ENCODE measurements around the gene RAPGEF5.

Gene RAPGEF5

DNA sequence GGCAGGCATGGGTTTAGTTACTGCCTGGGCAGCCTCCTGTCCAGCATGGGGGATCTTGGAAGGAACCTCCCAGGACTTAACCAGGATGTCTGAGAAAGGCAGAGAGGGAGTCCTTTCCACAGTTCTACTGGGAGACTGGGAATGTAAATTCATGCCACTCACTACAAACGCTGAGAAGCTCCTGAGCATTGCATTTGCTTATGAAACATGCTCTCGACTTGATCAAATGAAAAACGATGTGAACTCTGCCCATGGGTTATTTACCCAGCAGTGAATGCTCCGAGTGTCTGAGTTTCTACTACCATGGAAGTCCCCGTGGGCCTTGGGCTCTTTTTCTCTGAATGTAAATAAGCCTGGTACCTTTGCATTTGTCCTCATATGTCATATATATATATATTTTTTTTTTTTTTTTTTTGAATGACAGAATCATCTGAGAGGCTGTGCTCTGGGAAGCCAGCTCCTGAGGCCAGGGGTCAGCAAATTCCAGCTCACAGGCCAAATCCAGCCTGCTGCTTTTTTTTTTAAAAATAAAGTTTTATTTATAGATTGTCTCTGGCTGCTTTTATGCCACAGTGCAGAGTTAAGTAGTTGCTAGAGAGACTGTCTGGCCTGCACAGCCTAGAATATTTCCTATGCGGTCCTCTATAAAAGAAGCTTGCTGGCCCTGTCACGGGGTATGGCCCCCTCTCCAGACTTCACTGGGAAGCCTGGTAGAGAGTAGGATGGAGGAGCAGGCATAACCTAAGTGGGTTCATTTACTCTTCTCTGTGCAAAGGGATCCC is 21.4 kb upstream of the RAPGEF5 start:
- no peak for DNase-seq

DNA sequence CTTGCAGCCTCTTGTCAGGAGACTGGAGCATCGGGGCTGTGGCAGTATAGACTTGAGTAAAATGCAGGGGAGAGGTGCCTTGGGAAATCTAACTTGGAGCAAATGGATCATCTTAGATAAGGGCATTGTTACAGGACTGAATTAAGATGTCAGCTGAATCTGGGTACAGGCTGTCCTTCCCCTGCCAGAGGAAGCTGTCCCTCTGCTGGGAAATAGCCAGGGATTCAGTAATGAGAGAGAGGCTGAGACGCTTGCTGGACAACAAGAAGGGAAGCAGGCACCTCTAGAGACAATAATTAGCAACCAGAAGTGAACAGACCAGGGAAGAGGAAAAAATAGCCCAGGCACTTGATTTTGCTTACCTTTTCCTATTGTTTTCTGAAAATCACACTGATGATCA is 20.7 kb upstream of the RAPGEF5 start:
- DNase-seq: no peak

DNA sequence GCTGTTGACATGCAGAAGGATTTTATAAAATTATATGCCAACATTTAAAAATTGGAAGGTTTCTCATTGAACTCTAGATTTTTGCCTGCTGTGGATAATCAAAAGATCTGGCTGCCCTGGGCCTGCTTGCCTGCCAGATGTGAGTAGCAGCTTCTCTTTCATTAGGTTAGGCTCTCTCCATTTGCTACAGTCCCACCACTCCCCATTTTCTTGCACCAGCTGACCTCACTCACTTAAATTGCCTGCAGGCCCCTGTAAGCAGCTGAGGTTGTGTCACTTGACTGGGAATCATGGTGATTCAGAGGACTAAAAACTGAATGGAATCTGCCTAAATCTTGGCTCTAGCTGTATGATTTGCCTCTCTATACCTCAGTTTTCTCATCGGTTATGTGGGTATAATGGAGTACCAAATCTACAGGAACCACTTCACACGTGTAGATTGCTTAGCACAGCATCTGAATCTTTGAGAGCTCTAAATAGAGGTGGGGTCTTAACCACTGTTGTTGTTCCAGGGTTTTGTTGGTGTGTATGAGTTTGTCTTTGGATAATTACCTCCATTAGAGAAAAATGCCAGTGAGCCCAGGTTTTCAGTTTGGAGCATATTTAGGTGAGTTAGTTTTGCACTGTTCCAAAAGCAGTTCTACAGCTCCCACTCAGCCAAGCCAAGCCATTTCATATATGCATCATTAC is 18.6 kb upstream of the RAPGEF5 start:
- DNase-seq: no peak

DNA sequence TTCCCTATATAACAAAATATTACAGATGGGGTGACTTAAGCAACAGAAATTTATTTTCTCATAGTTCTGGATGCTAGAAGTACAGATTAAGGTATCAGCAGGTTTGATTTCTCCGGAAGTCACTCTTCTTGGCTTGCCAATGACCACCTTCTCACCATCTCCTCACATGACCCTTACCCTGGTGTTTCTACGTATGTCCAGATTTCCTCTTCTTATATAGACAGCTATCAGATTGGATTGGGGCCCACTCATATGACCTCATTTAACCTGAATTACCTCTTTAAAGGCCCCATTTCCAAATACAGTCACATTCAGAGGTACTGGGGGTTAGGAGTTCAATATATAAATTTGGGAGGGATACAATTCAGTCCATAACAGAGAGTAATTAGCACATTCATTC is 17.0 kb upstream of the RAPGEF5 start:
- DNase-seq: no peak

DNA sequence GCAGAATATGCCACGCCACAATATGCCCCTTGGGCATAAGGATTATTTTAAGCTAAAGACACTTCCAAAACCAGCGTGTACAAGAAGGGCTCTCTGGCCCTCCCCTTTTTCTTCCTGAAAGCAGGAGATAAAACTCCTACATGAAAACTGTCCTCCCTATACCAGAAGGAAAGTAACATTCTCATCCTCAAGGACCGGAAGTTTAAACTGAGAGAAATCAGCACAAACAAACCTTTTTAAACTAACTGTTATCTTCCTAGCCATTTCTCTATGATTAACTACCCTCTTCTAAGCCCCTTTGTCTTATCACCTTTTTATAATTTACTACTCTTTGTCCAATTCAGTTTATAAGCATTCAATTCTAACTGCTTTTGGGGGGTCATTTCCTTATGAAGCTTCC is 16.4 kb upstream of the RAPGEF5 start:
- no peak for DNase-seq

DNA sequence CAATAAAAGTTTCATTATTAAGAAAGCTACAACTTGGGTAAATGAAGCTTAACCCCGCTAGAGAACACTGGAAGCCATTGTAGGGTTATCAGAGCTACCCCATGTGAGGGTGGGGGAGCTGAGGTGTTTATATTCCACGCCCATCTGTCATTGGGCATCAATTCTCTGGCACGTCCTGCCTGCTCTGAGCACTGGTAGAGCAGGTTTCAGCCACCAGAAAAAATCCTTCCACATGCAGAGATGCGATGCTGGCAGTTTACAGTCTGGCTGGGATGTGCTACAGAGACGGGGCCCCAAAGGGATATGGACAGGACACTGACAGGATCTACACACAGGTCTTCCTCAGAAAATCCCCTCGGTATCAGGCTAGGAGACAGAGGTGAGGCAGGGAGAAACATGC is 15.9 kb upstream of the RAPGEF5 start:
- DNase-seq: no peak

DNA sequence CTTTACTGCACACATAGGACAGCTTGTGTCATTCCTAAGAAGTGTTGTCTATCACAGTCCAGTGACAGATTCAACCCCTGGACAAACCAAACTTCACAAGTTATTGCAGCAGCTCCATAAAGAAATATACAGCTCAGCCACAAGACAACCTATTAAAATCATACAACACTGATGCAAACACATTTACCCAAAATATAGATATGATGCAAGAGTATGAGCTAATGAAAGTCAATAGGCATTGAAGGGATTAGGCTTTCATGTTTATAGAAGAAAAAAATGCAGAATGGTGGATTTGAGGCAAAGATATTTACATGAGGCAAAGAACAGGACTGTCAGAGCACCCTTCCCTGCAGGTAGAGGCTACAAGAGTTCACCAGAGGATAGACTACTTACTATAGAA is 14.9 kb upstream of the RAPGEF5 start:
- no peak for DNase-seq

DNA sequence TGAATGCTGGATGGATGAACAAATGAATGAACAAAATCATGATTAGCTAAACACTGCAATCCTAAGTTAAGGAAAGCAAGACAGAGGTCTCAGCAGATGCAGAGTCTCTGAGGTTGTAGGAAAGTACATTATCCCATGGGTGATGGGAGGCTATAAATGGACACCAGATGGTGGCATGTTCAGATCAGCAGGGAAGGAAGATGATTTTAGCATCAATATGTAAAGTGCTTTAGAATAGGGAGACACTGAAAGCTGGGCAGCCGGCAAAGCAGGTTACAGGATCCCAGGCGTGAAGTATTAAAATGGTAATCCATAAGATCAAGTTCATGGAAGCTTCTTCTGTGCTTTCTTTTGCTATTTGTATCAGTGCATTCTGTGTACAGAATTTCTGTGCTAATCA is 7.9 kb upstream of the RAPGEF5 start:
- no peak for DNase-seq

DNA sequence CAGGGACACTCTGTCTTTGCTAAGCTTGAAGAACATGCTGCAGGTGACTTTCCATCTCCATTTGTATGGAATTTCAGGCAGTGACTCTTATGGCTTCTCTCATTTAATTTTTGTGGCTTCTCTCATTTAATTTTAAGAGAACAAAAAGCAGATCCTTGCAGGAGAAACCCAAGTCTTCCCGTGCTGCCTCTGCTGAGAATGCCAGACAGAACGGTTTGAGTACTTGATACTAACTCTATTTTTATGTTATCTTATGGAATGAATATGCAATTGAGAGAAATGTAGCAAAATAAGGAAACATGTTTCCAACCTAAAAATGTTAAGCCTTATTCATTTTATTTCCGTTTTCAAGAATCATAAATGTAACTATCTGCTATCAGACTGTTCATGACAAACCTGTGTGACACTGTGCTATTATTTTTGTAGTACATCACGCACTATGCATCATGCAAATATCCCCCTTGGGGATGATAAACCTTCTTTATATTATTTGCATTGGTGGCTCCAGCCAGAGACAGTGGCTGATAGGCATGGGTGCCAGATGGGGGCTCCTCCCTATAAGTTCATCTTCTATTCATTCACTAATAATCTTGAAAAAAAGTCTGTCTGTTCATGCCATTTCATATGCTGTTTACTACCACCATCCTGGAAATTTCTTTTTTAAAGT is 6.9 kb upstream of the RAPGEF5 start:
- no peak for DNase-seq

DNA sequence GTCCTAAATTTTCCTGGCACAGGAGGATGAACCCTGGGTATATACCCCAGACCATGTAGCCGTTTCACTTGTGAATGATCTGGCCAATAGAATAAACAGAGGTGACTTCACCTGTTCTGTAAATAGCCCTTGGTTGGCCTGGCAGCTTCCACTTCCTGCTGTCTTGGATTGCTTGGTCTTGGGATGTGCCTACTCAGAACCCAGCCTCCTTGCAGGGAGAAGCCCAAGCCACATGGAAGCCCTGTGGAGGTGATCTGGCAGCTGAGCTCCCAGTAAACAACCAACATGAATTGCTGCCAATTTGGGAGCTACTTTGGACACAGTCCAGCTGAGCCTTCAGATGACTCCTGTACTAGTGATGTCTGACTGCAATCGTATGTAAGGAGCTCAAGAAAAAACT is 4.8 kb upstream of the RAPGEF5 start:
- no peak for DNase-seq

DNA sequence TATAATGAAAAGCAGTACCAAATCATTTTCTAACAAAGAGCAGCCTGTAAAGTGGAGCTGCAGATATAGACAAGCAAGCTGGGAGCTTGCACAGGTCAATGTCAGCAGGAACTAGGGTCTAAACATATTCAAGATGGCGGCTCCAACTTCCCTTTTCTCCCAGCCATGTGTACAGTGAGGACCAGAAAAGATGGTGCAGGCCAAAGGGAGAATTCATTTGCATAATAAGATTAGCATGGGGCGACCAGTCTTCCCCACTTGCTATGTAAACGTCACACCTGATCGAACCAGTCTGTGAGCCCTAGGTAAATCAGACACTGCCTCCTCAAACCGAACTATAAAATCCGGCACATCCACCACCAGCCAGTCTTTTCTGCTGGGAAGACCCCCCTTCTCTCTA is 4.4 kb upstream of the RAPGEF5 start:
- no peak for DNase-seq

DNA sequence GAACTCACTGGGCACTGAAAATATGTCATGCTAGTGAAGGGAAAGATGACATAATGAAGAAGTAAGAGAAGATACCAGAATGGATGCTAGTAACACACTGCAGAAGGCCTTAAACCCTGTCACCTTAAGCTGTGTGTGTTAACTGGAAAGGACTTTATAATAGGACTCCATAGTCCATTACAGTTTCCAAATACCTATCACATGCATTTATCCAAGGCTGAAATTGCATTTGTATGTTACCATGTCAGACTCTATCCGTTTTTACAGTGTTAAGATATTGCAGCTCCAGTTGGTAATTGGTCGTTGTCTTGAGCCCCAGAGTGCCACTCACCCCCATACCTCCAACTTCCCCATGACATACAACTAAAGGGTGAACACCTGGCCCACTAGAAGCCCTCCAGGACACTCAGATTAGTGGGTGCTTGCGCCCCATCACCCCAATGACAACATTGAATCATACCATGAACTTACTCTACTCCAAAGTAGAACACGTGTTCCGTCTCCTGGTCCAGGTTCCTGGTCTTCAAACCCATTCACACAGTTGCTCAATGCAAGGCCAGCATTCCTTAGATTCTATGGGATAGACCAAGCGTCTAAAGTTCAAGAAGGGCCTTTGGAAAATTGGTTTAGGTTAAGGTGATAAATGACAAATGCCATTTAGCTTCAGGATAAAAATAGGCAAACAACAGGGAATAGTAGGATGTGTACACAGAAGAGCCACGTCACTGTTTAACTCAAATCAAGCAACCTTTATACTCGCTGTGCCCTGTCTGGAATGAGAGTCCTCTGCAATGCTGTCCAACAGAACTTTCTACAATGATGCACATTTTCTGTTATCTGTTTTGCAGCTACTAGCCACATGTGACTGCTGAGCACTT is 2.1 kb upstream of the RAPGEF5 start:
- DNase-seq: no peak

DNA sequence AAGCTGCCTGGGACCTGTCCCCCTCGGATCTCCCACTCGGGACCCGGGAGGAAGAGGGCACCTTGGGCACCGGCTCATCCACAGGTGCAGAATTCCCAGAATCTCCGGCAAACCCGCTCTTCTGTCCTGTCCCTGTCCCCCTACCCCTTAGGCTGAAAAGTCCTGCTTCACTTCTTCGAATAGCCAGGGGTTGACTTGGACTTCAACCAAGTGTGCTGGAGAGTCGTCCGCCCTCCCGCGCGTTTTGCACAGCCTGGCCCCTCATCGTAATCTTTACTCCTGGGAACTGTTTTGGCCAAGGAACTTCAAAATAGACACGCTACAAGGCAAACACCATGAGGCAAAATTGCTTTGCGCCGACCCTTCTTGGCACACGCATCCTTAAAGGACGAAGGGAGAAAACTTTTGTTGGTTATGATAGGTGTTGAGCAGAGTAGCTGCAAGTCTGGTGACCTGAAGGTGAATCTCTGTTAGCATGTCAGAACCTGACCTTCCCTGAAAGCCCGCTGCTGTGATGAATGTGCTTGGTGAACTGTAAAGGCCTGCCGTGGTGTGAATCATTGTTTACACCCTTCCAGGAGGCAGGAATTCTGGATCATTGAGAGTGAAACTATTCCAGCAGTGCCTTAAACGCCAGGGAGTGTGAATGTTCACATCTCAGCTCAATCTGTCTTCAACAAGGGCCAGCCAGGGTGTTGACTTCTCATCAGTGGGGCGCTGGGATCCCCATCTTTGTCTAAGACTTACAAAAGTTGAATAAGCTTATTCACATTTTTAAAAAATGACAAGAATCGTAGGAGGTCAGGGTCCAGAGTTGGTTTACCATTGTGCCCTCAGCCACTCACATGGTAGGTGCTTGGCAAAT is 589 bp upstream of the RAPGEF5 start:
- no peak for DNase-seq

DNA sequence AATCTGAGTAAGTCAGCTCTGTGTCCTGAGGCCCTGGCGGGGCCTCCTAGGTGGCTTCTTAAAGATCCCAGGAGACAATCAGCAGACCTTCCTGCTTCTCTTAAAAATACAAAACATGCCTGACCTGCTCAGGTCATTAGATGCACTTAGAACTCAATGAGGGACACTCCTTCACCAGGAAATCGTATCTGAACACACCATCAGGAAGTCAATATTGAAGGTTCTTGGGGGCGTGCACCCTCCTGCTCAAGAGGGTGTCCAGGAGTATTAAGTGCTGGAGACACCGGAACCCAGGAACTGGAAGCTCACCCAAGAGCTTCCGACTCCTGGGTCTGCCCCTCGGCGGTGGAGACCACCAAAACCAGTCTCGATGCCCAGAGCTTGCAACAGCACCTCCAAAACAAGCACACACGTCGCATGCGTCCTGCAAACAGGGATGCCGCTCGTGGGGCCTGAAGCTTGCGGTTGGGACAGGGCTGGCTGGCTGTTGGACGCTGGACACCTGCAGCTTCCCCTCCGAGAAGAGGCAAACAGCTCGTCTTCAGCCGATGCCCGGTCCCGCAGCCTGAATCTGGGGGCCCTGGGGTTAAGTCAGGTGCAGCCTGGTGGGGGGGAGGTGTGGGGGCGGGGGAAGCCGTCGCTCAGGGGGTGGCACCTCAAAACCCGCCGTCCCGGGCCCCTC is 803 bp downstream of the RAPGEF5 start:
- no peak for DNase-seq

DNA sequence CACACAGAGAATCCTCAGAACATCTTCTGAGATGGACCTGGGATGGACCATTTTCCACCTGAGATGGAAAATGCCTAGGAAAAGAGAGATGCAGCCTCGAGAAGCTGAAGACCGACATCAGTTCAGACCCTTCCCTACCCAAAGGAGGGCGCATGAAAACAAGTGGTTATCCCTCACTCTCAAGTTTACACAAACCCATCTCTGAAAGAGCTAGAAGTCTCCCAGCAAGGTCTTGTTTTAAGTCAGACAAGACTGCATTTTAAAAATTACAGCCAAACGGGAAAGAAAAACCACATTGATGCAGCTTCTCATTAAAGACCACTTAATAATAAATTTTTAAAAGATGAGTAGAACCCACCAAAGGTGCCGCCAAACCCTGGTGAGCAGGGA is 1.3 kb downstream of the RAPGEF5 start:
- DNase-seq: no peak

DNA sequence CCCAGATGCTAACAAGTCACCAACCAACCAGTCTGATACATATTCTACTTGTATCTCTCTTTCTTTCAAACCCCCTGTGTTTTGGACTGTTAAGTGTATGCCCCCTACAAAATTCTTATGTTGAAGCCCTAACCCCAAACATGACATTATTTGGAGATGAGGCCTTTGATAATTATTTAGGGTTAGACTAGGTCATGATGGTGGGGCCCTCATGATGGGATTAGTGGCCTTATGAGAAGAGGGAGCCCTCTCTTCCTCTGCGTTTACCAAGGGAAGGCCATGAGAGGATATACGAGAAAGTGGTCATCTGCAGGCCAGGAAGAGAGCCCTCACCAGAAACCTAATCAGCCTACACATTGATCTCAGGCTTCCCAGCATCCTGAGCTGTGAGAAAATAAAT is 2.5 kb downstream of the RAPGEF5 start:
- no peak for DNase-seq

DNA sequence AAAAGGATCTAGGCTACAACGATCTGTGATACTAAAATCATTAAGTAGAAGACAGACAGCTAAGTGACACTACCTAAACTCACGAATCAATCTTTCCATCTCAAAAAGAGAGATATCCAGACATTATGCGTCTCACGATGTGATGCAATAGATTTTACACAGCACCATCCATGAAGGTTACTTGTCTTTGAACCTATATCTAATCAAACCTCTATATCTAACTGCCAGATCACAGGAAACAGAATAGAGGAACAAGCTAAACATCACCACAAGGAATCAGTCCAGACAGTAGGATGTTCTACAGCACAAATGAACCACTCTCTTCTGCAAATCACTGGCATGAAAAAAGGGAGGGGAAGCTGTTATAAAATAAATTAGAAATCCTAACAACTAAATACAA is 4.1 kb downstream of the RAPGEF5 start:
- DNase-seq: no peak

DNA sequence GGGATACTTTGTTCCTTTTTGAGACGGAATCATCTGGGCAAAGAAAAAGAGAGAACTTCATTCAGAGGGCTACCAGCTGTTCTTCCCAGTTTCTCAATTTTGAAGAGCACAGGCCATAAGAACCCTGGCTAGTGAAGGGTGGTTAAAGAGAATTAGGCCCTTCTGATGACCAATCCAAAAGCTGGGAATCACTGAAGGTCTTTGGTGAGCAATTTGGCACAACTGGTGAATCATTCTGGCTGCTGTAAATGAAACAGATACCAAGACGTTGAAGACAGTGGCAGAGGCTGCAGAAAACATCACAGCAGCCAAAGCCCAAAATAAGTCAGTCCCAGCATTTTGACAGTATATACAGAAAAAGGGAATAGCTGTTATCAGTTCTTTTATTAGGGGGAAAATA is 5.1 kb downstream of the RAPGEF5 start:
- no peak for DNase-seq

DNA sequence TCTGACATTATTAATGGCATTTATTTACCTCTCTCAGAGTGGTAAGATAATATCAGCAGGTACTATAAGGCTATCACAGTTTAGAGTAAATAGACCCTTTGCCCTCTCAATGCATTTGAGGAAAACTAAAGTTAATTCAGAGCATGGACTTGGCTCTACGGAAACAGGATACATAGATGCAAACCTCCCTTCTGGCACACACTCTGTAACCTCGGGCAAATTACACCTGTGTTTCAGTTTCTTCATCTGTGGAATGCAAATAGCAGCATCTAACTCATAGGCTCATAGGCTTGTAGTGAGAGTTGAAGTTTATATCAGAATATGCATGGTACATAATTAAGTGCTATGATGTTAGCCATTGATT is 5.6 kb downstream of the RAPGEF5 start:
- no peak for DNase-seq

DNA sequence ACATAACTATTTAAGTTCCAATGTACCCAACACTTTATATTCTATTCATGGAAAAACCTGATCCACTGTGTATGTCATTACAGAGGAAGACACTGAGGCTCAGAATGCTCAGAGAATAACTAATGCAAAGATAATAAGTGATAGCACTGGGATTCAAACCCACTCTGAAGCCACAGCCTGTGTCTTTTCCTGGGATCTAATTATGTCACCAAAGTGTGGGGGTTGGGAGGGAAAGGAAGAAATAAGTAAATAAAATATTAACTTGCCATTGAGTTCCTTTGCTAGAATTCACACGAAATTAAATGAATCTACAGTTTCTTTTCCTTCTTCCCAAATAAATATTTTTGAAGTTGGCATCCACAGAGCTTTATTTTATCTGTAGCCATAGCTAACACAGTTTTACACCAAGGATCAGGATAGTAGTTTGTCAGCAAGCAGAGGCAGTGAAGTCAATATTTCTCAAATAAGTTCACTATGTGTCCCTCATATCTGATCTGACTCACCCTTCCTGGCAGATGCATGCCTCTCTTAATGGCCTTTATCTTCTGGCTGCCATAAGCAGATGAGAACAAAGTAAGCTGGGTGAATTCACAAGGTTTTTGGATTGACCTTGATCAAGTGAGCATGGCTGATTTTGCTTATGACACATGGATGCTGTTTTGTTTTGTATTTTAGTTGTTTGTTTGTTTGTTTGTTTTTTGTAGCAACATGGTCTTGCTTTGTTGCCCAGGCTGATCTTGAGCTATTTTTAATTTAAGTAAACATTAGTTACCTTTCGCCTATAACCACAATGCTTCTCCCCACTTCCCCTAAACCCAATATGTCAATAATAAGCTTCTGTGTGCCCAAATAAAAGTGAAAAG is 6.3 kb downstream of the RAPGEF5 start:
- no peak for DNase-seq

DNA sequence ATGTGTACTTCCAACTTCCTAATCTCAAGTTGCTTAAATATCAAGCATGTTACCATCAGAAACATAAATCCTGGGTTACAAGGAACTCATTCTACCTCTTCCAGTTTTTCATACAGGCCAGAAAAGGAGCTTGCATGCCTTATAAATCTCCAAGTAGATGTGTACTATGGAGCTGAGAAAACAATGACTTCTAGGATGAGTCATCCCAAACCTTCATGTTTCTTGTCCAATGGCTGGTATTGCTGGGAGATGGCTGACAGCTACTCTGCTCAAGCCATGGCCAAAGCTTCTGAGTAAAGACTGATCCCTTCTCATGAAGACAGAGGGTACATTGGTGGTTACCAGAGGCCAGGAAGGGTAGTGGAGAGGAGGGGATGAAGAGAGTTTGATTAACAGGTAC is 8.6 kb downstream of the RAPGEF5 start:
- DNase-seq: no peak
